Panc1 (cell line): ENCODE data around the gene CREBBP. TPM values are rescaled to one million over a fixed set of nuclear protein-coding genes. Genes with fewer than 3 reads are reported as not detected.

Source experiments
- ATAC-seq: fragments of 200-7000 bp; cut with Tn5 transposase; 2 replicates; pipeline ENCODE4 v1.9.1; 2020; ENCODE audit warnings: mild to moderate bottlenecking, moderate library complexity
- BruUV-seq: library from RNA; stranded (reverse); fragments of 400-500 nt; replicated peaks from 2 replicates; lab custom pipeline; 2021; lab: Mats Ljungman, UMichigan
- CTCF ChIA-PET: fragments of 300-600 bp; sonication (Branson Sonifier 250); formaldehyde crosslinking; loops from one replicate; lab custom pipeline; 2022; ENCODE audit warnings: antibody characterized with exemption; lab: Charles Lee
- POLR2A ChIA-PET: fragments of 300-600 bp; sonication (Branson Sonifier 250); formaldehyde crosslinking; loops from one replicate; lab custom pipeline; 2022; ENCODE audit warnings: antibody characterized with exemption; lab: Charles Lee
- DNase-seq: peaks from one replicate; pipeline ENCODE4 v3.0.0-alpha.2; 2010; ENCODE audit warnings: low read depth, low spot score
- H3K27ac ChIP-seq: 2 replicates; pipeline ENCODE4 v1.5.1; 2011; ENCODE audit warnings: mild to moderate bottlenecking, low read length, inconsistent platforms
- H3K27me3 ChIP-seq: fragments of 200-500 bp; sonication (Bioruptor generic); 2 replicates; pipeline ENCODE4 v1.6.0; 2014; ENCODE audit warnings: low read length, inconsistent platforms; ENCODE audit not compliant: control insufficient read depth, insufficient read depth
- H3K36me3 ChIP-seq: fragments of 200-500 bp; sonication (Bioruptor generic); 2 replicates; pipeline ENCODE4 v1.5.1; 2014; ENCODE audit warnings: inconsistent platforms, mild to moderate bottlenecking, low read length, moderate library complexity; ENCODE audit not compliant: control insufficient read depth, insufficient read depth
- H3K4me1 ChIP-seq: 2 replicates; pipeline ENCODE4 v1.5.1; 2011; ENCODE audit warnings: inconsistent platforms, mild to moderate bottlenecking, low read length, moderate library complexity; ENCODE audit not compliant: control insufficient read depth, insufficient read depth
- H3K4me3 ChIP-seq, 2 experiments: 2 replicates each; pipeline ENCODE4 v1.5.1; 2011 to 2012; ENCODE audit warnings: low read depth in 2 of 2, low read length in 2 of 2, mild to moderate bottlenecking in 2 of 2, inconsistent platforms in 1 of 2, moderate library complexity in 1 of 2
- H3K9me3 ChIP-seq: fragments of 200-500 bp; sonication (Bioruptor generic); 2 replicates; pipeline ENCODE4 v1.5.1; 2014; ENCODE audit warnings: low read depth, mild to moderate bottlenecking, inconsistent platforms, low read length, moderate library complexity; ENCODE audit not compliant: control insufficient read depth, insufficient read depth
- CTCF ChIP-seq: fragments of 450-650 bp; IDR thresholded peaks from 2 replicates; pipeline ENCODE4 v1.5.1; 2017; ENCODE audit warnings: mild to moderate bottlenecking
- POLR2AphosphoS5 ChIP-seq: IDR thresholded peaks from 2 replicates; pipeline ENCODE4 v1.6.1; 2012; ENCODE audit warnings: mild to moderate bottlenecking, low read depth, low read length, moderate library complexity
- REST ChIP-seq, 2 experiments: IDR thresholded peaks; 2 replicates each; pipeline ENCODE4 v1.6.1; 2011 to 2012; ENCODE audit warnings: low read depth in 2 of 2, control low read depth in 1 of 2, low read length in 1 of 2, mild to moderate bottlenecking in 1 of 2, moderate library complexity in 1 of 2; ENCODE audit not compliant: insufficient read depth in 1 of 2
- SIN3A ChIP-seq: IDR thresholded peaks from 2 replicates; pipeline ENCODE4 v1.6.1; 2012; ENCODE audit warnings: low read depth, mild to moderate bottlenecking, low read length, moderate library complexity, borderline replicate concordance; ENCODE audit not compliant: insufficient read depth
- TCF7L2 ChIP-seq: IDR thresholded peaks from 2 replicates; pipeline ENCODE4 v1.6.1; 2011; ENCODE audit warnings: mild to moderate bottlenecking, low read depth, low read length, inconsistent platforms
- in situ Hi-C: cut with HindIII; loops from 2 replicates; pipeline ENCODE4 v1.10.0; 2016; ENCODE audit warnings: low sequenced_read_pairs, low pct_unique_long_range_greater_than_20kb
- intact Hi-C: fragments of 100-400 bp; cut with micrococcal nuclease; formaldehyde crosslinking; loops from one replicate; pipeline ENCODE4 v1.10.0; 2022; ENCODE audit not compliant: unreplicated experiment
- total RNA-seq: library from RNA; stranded (reverse); gene quantifications from one replicate; pipeline ENCODE4 v1.2.1, GENCODE V29; 2021; ENCODE audit not compliant: unreplicated experiment

Gene CREBBP
- total RNA-seq, 1 experiment from 2014 or later: 60.2 TPM

- no peak overlapping the region for H3K4me3 ChIP-seq
- in situ Hi-C loops (no loop called here), intact Hi-C loops (no loop called here)
- TF ChIP-seq SIN3A (no peak), TCF7L2 (no peak), CTCF (no peak), REST (IDR thresholded peaks at IDR 0.05; ENCODE audit: insufficient read depth in 1 of 2, low read depth in 2 of 2, low read length in 1 of 2) (no peak), POLR2AphosphoS5 (no peak)
- H3K9me3 ChIP-seq: no peaks in the 10 kb centered on the region
- DNase-seq (no peak), ATAC-seq (no peak)
- TSS peak; percentile 44 for BruUV-seq
- ChIA-PET POLR2A (no interaction called here), CTCF (no interaction called here)
- peaks cover 8% of the 10 kb centered on the region for H3K36me3 ChIP-seq
- no peaks in the 10 kb centered on the region for H3K27me3 ChIP-seq
- no peak overlapping the region for H3K27ac ChIP-seq
- H3K4me1 ChIP-seq: peaks cover 4% of the 10 kb centered on the region; the same call in 1 of the 2 replicates
Observed at GRCh38 chr16:3767333-3767986, 113.1 kb downstream of the CREBBP start.

- H3K36me3 ChIP-seq: peaks cover 8% of the 10 kb centered on the region; the same call in 1 of the 2 replicates
- H3K9me3 ChIP-seq: no peaks in the 10 kb centered on the region
- in situ Hi-C loops: no loop called here
Observed at GRCh38 chr16:3766177-3766576, 114.3 kb downstream of the CREBBP start.

More at GRCh38 chr16:3766177-3766576, 114.3 kb downstream of the CREBBP start:
- no peak overlapping the region for H3K4me3 ChIP-seq
- H3K27ac ChIP-seq: no peak overlapping the region
- TF ChIP-seq TCF7L2 (no peak), SIN3A (no peak), POLR2AphosphoS5 (no peak), REST (IDR thresholded peaks at IDR 0.05; ENCODE audit: insufficient read depth in 1 of 2, low read depth in 2 of 2, low read length in 1 of 2) (no peak), CTCF (no peak)
- ATAC-seq (no peak), DNase-seq (no peak)
- intact Hi-C loops: no loop called here
- no TSS peak for BruUV-seq
- POLR2A ChIA-PET: no interaction called here
- no peaks in the 10 kb centered on the region for H3K27me3 ChIP-seq
- no peaks in the 10 kb centered on the region for H3K4me1 ChIP-seq
- CTCF ChIA-PET: no interaction called here
